ENCODE data around the gene ZNF564. TPM values are rescaled to one million over a fixed set of nuclear protein-coding genes. Genes with fewer than 3 reads are reported as not detected.

Gene ZNF564
- total RNA-seq, 2 donors from 2014 or later = 8.5 to 8.6 TPM

DNA sequence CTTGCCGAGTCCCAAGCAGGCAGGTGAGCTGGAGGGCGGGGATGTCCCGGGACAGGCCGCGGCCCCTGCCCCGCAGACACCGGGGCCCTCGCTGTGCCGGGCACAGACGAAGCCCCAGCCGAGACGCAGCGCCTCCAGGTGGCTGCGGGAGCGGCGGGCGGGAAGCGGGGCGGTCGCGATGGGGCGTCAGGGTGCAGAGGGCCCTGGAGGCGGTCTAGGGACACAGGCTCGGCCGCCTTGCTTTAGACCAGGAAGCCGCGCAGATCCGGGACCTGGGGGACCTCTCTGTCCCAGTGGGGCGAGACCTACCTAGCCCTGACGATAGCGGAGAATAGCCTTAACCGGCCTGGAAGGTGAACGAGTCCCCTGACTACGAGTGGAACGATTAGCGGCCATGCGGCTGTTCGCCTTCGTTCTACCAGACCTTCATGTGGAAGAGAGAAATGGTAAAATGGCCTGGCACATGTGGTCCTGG lies 4.2 kb upstream of the ZNF564 start:
- H3K36me3 ChIP-seq = no peaks in the 10 kb centered on the region
- no peak for DNase-seq (ENCODE audit: low spot score)
- H3K27ac ChIP-seq = no peak overlapping the region
- peak overlapping the region in 1 of 2 donors; percentile 20 for H3K4me3 ChIP-seq
- TF ChIP-seq, protein P1, sequence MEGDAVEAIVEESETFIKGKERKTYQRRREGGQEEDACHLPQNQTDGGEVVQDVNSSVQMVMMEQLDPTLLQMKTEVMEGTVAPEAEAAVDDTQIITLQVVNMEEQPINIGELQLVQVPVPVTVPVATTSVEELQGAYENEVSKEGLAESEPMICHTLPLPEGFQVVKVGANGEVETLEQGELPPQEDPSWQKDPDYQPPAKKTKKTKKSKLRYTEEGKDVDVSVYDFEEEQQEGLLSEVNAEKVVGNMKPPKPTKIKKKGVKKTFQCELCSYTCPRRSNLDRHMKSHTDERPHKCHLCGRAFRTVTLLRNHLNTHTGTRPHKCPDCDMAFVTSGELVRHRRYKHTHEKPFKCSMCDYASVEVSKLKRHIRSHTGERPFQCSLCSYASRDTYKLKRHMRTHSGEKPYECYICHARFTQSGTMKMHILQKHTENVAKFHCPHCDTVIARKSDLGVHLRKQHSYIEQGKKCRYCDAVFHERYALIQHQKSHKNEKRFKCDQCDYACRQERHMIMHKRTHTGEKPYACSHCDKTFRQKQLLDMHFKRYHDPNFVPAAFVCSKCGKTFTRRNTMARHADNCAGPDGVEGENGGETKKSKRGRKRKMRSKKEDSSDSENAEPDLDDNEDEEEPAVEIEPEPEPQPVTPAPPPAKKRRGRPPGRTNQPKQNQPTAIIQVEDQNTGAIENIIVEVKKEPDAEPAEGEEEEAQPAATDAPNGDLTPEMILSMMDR (IDR thresholded peaks at IDR 0.05) = no peak
- no peaks in the 10 kb centered on the region for H3K9me3 ChIP-seq
- H3K27me3 ChIP-seq = no peaks in the 10 kb centered on the region
- H3K4me1 ChIP-seq = peaks cover 0 to 10% of the 10 kb centered on the region in 2 donors

DNA sequence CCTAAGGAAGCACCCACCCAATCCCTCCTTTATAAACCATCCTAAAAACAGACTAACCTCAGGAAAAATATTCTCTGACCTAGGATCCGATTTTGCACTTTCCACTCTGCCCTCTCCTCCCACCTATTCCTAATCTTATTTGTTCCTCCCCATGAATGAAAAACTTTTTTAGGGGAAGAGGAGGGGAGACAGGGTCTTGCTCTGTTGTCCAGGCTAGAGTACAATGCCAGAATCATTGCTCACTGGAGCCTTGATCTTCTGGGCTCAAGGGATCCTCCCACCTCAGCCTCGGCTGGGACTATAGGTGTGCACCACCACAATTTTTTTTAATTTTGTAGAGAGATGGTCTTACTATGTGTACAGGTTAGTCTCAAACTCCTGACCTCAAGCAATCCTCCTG lies 4.4 kb downstream of the ZNF564 start:
- Histone ChIP-seq H3K27me3 (no peaks in the 10 kb centered on the region), H3K36me3 (no peaks in the 10 kb centered on the region), H3K9me3 (no peaks in the 10 kb centered on the region), H3K27ac (no peak overlapping the region), H3K4me1 (peaks cover 0 to 47% of the 10 kb centered on the region in 2 donors), H3K4me3 (no peak overlapping the region)
- TF ChIP-seq, protein P1 (IDR thresholded peaks at IDR 0.05) = no peak
- no peak for DNase-seq (ENCODE audit: low spot score)

DNA sequence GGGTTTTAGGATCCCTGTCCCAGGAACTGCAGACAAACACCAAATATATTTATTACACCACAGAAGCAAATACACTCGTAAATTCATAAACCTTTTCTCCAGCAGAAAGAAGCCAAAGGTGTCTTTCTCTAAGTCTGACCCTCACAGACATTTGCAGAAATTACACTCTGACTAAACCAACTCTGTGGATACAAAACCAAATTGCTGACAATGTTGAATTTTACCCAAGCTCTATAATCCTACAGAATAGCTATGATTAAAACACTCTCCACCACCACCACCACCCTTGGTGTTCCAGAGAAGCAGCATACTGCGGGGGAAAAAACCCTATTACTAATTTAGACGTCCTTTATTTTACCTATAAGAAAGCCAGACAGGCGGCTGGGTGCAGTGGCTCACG lies 5.2 kb downstream of the ZNF564 start:
- no peak overlapping the region for H3K4me3 ChIP-seq
- no peaks in the 10 kb centered on the region for H3K9me3 ChIP-seq
- H3K27ac ChIP-seq = no peak overlapping the region
- peaks cover 4% of the 10 kb centered on the region for H3K36me3 ChIP-seq
- TF ChIP-seq, protein P1 (IDR thresholded peaks at IDR 0.05) = no peak
- H3K4me1 ChIP-seq = peaks cover 0 to 47% of the 10 kb centered on the region in 2 donors
- DNase-seq (ENCODE audit: low spot score) = no peak
- no peaks in the 10 kb centered on the region for H3K27me3 ChIP-seq

- Histone ChIP-seq H3K36me3 (peaks cover 12% of the 10 kb centered on the region), H3K4me3 (no peak overlapping the region), H3K27me3 (no peaks in the 10 kb centered on the region), H3K4me1 (peaks cover 0 to 44% of the 10 kb centered on the region in 2 donors), H3K9me3 (no peaks in the 10 kb centered on the region), H3K27ac (no peak overlapping the region)
- DNase-seq (ENCODE audit: low spot score) = no peak
- TF ChIP-seq, protein P1 (IDR thresholded peaks at IDR 0.05) = no peak
These were observed 6.0 kb downstream of the ZNF564 start for GRCh38 chr19:12545267-12545666.

DNA sequence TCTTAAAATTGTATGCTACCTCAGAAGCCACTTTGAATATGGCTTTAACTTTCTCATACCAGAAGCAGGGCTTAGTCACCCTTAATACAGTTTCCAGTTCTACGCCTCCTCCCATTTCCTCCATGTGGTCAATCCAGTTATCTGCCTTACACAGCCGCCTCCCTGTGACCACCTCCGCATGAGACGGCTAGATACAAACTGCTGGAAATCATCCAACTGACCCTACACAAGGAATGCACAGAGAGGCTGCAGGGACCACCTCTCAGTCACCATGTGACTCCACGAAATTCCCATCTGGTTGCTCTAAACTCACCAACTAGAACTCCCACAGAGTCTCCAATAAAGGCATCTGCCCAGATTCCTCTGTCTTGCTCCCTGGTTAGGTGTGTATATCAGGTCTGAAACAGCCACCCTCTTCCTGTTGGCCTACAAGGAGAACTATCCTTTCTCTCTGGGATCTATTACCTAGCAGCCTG lies 6.8 kb downstream of the ZNF564 start:
- Histone ChIP-seq H3K27me3 (no peaks in the 10 kb centered on the region), H3K36me3 (peaks cover 14% of the 10 kb centered on the region), H3K4me1 (peaks cover 0 to 35% of the 10 kb centered on the region in 2 donors), H3K27ac (no peak overlapping the region), H3K4me3 (no peak overlapping the region), H3K9me3 (no peaks in the 10 kb centered on the region)
- no peak for DNase-seq (ENCODE audit: low spot score)
- TF ChIP-seq, protein P1 (IDR thresholded peaks at IDR 0.05) = no peak

- peaks cover 0 to 30% of the 10 kb centered on the region in 2 donors for H3K4me1 ChIP-seq
- H3K9me3 ChIP-seq = no peaks in the 10 kb centered on the region
- H3K27me3 ChIP-seq = no peaks in the 10 kb centered on the region
- no peak overlapping the region for H3K27ac ChIP-seq
- H3K4me3 ChIP-seq = no peak overlapping the region
- no peak for DNase-seq (ENCODE audit: low spot score)
- peaks cover 14% of the 10 kb centered on the region for H3K36me3 ChIP-seq
- TF ChIP-seq, protein P1 (IDR thresholded peaks at IDR 0.05) = no peak
These were observed 7.4 kb downstream of the ZNF564 start for GRCh38 chr19:12543855-12544254.
